ENCODE data around the gene ENKD1.

DNA sequence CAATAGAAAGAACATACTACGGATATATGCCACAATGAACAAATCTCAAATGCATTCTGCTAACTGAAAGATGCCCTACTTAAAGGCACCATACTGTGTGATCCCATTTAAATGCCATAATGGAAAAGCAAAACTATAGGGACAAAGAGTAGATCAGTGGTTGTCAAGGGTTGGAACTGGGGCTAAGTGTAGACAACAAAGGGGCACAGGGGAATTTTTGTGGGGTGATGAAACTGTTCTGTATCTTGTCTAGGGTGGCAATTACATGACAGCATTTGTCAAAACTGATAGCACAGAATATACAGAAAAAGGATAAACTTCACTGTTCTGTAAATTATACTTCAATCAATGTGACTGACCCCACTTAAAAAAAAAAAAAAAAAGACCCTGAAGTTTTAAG lies 34.9 kb upstream of the ENKD1 start:
- TF ChIP-seq, protein P1, sequence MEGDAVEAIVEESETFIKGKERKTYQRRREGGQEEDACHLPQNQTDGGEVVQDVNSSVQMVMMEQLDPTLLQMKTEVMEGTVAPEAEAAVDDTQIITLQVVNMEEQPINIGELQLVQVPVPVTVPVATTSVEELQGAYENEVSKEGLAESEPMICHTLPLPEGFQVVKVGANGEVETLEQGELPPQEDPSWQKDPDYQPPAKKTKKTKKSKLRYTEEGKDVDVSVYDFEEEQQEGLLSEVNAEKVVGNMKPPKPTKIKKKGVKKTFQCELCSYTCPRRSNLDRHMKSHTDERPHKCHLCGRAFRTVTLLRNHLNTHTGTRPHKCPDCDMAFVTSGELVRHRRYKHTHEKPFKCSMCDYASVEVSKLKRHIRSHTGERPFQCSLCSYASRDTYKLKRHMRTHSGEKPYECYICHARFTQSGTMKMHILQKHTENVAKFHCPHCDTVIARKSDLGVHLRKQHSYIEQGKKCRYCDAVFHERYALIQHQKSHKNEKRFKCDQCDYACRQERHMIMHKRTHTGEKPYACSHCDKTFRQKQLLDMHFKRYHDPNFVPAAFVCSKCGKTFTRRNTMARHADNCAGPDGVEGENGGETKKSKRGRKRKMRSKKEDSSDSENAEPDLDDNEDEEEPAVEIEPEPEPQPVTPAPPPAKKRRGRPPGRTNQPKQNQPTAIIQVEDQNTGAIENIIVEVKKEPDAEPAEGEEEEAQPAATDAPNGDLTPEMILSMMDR (IDR thresholded peaks at IDR 0.05): no peak
- no peak for TF ChIP-seq EZH2 (IDR thresholded peaks at IDR 0.05; ENCODE audit: borderline replicate concordance, insufficient read depth, low read depth, low read length, poor library complexity, severe bottlenecking)

All from B cell (primary cell).